ENCODE results near the gene CBX1. TPM values are rescaled to one million over a fixed set of nuclear protein-coding genes. Genes with fewer than 3 reads are reported as not detected.
"Not testable (repeated sequence)": the region's sequence is repeated elsewhere in the genome, so short reads cannot be mapped to it uniquely, and the experiment has no call there.

The CBX1 gene
- total RNA-seq, 6 donors from 2014 or later = 12.6 to 38.8 (median 28.0) TPM

DNA sequence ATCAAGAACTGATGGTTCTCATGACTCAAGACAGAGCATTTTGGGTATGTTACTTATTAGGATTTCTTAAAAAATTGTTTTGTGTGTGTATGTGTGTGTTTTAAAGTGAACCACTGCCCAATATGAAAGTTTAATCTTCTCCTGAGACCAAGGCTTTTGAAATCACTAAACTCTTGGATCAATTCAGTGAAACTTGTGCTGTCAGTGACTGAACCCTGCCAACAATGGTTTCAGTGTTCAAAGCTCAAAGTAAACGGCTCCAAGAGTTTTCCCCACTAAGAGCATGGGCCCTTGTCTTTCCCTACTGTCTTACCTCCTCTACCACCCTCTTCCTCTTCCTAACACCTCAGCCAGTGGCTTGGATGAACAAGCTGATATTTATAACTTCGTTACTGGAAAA, 31.1 kb downstream of the CBX1 start:
- Histone ChIP-seq H3K4me3 (no peak overlapping the region), H3K27me3 (no peaks in the 10 kb centered on the region), H3K4me1 (peaks cover 0 to 8% (median 2%) of the 10 kb centered on the region in 4 donors), H3K27ac (no peak overlapping the region), H3K9me3 (no peaks in the 10 kb centered on the region), H3K36me3 (peaks cover 7 to 89% (median 32%) of the 10 kb centered on the region in 4 donors)
- WGBS, 2 donors = 83 to 85% methylated on average over 2 of the region's 2 CpGs
- no peak for TF ChIP-seq EP300 (IDR thresholded peaks at IDR 0.05)
- DNase-seq (no peak), ATAC-seq (ENCODE audit: low FRiP score in 2 of 2) (no peak)

DNA sequence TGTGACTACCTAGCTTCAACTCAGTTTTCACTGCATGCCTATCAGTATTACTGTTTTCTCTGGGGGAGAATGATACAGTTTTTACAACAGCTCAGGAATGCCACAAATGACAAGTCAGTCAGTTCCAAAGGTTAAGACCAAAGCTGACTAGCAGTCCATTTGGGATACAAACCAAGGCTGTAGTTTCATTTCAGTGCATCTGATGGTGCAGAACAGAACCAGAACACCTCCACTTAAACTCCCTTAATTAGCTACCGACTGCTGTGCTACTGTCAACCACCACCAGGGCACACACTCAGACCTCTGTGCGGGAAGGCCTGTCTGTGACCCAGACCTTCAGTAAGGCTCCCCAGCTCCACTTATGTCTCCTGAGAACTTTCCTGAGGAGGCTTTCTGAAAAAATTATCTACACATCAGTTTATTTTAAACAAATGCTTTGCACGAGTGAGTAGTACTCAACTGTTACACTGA, 32.8 kb downstream of the CBX1 start:
- 78 to 84% methylated on average over 3 of the region's 3 CpGs for WGBS, 2 donors
- ATAC-seq (ENCODE audit: low FRiP score in 2 of 2) = peak in 1 of 2 donors; percentile 39

GRCh38 chr17:48067808-48068207, 33.5 kb downstream of the CBX1 start:
- ATAC-seq (ENCODE audit: low FRiP score in 2 of 2); H3K4me1 ChIP-seq; H3K27ac ChIP-seq; H3K27me3 ChIP-seq; DNase-seq; H3K4me3 ChIP-seq; H3K9me3 ChIP-seq: not testable (repeated sequence)
- WGBS, 2 donors = 81 to 88% methylated on average over 2 of the region's 2 CpGs
- H3K36me3 ChIP-seq = peaks cover 10 to 86% (median 42%) of the 10 kb centered on the region in 4 donors

More for the DNA sequence above, 32.8 kb downstream of the CBX1 start:
- Histone ChIP-seq H3K36me3 (peaks cover 7 to 86% (median 35%) of the 10 kb centered on the region in 4 donors), H3K27ac (no peak overlapping the region), H3K27me3 (no peaks in the 10 kb centered on the region), H3K4me1 (peaks cover 0 to 8% (median 3%) of the 10 kb centered on the region in 4 donors), H3K4me3 (no peak overlapping the region), H3K9me3 (no peaks in the 10 kb centered on the region)
- TF ChIP-seq CTCF (IDR thresholded peaks at IDR 0.05) (peak in 2 of 6 experiments; percentile 24 to 37), POLR2AphosphoS5 (IDR thresholded peaks at IDR 0.05) (no peak)
- no peak for DNase-seq

DNA sequence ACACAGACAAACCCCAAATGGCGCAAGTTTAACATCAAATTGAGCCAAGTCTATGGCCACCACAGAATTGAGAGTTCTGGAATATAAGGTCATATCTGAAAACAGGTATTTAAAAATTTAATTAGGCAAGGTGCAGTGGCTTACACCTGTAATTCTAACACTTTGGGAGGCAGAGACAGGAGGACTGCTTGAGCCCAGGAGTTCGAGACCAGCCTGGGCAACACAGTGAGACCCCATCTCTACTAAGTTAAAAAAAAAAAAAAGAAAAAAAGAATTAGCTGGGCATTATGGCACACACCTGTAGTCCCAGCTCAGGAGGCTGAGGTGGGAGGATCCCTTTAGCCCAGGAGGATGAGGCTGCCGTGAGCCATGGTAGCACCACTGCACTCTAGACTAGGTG, 34.0 kb downstream of the CBX1 start:
- DNase-seq (no peak), ATAC-seq (ENCODE audit: low FRiP score in 2 of 2) (no peak)
- no peak overlapping the region for H3K27ac ChIP-seq
- TF ChIP-seq EP300 (IDR thresholded peaks at IDR 0.05) = no peak
- no peak for TF ChIP-seq POLR2AphosphoS5 (IDR thresholded peaks at IDR 0.05)
- TF ChIP-seq POLR2A (IDR thresholded peaks at IDR 0.05) = no peak
- no peak for TF ChIP-seq CTCF (IDR thresholded peaks at IDR 0.05)
- no peaks in the 10 kb centered on the region for H3K27me3 ChIP-seq
- peaks cover 0 to 8% (median 3%) of the 10 kb centered on the region in 4 donors for H3K4me1 ChIP-seq
- H3K36me3 ChIP-seq = peaks cover 10 to 89% (median 47%) of the 10 kb centered on the region in 4 donors
- H3K4me3 ChIP-seq = no peak overlapping the region
- H3K9me3 ChIP-seq = no peaks in the 10 kb centered on the region
- WGBS, 2 donors = 100% methylated on average over 3 of the region's 3 CpGs

- no peaks in the 10 kb centered on the region for H3K9me3 ChIP-seq
- no peak for ATAC-seq (ENCODE audit: low FRiP score in 2 of 2)
- peaks cover 0 to 8% (median 3%) of the 10 kb centered on the region in 4 donors for H3K4me1 ChIP-seq
- peaks cover 10 to 89% (median 52%) of the 10 kb centered on the region in 4 donors for H3K36me3 ChIP-seq
- no peak overlapping the region for H3K27ac ChIP-seq
- TF ChIP-seq POLR2AphosphoS5 (IDR thresholded peaks at IDR 0.05) (no peak), POLR2A (IDR thresholded peaks at IDR 0.05) (no peak), EP300 (IDR thresholded peaks at IDR 0.05) (no peak), CTCF (IDR thresholded peaks at IDR 0.05) (no peak)
- WGBS, 2 donors = 68 to 82% methylated on average over 1 of the region's 1 CpG
- no peaks in the 10 kb centered on the region for H3K27me3 ChIP-seq
- no peak for DNase-seq
- no peak overlapping the region for H3K4me3 ChIP-seq
Observed at GRCh38 chr17:48066656-48067055, 34.6 kb downstream of the CBX1 start.

DNA sequence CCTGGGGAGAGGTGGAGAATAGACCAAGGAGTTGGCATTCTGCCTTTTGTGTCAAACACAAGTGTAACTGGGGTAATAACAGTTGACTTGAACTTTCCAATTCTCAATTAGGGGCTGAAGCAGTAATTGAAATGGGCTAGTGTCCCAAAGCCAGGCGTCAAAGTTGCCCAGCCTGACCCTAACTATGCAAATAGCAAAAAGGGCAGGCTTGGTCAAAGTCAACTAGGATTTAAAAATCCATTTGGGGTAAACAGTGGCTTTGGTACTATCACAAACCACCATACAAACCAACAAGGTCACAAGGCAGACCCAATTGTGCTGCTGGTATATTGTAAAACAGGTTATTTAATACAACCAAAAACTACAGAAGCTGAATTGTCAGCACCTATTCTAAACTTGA, 35.1 kb downstream of the CBX1 start:
- DNase-seq = no peak
- 73 to 74% methylated on average over 1 of the region's 1 CpG for WGBS, 2 donors
- Histone ChIP-seq H3K4me3 (no peak overlapping the region), H3K9me3 (no peaks in the 10 kb centered on the region), H3K4me1 (peaks cover 0 to 8% (median 3%) of the 10 kb centered on the region in 4 donors), H3K27ac (no peak overlapping the region), H3K36me3 (peaks cover 10 to 89% (median 50%) of the 10 kb centered on the region in 4 donors), H3K27me3 (no peaks in the 10 kb centered on the region)
- ATAC-seq (ENCODE audit: low FRiP score in 2 of 2) = no peak
- TF ChIP-seq EP300 (IDR thresholded peaks at IDR 0.05) (no peak), POLR2AphosphoS5 (IDR thresholded peaks at IDR 0.05) (no peak), POLR2A (IDR thresholded peaks at IDR 0.05) (no peak), CTCF (IDR thresholded peaks at IDR 0.05) (no peak)

All from upper lobe of left lung (tissue), 6 donors.